GM12875 (cell line): Measurements from ENCODE around the gene CMTM5.
"Not testable (repeated sequence)": the region's sequence is repeated elsewhere in the genome, so short reads cannot be mapped to it uniquely, and the experiment has no call there.

Experiments
- H3K4me3 ChIP-seq: one replicate; pipeline ENCODE4 v1.5.1; 2011; ENCODE audit warnings: low read depth, low read length, control low read depth
- TF ChIP-seq, protein P1 (sequence below): IDR thresholded peaks from 2 replicates; pipeline ENCODE4 v1.5.1; 2011; ENCODE audit warnings: low read depth, mild to moderate bottlenecking, control low read depth, inconsistent platforms, low read length, moderate library complexity, borderline replicate concordance; ENCODE audit not compliant: insufficient read depth

The CMTM5 gene

DNA sequence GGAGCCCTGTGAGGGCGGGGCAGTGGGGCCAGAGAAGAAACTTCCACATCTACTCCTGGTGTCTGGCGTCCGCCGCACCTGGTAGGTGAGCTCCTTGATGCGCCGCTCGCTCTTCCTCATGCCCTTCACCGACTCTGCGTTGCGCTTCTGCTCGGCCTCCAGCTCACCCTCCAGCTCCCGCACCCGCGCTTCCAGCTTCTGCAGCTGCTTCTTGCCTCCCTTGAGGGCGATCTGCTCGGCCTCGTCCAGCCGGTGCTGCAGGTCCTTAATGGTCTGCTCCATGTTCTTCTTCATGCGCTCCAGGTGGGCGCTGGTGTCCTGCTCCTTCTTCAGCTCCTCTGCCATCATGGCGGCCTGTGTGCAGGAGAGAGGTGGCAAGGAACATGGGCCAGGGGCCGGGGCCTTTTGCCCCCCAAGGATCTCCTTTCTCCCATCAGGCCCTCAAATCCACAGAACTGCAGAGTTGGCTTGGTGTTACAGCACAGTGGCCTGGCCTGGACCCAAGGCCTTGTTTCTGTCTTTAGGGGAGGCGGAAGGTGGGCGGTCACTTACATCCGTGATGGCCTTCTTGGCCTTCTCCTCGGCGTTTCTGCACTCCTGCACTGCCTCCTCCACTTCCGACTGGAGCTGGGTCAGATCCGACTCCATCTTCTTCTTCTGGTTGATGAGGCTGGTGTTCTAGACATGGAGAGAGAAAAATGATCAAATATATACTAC is 7.7 kb downstream of the CMTM5 start:
- H3K4me3 ChIP-seq = no peak overlapping the region
- TF ChIP-seq, protein P1, sequence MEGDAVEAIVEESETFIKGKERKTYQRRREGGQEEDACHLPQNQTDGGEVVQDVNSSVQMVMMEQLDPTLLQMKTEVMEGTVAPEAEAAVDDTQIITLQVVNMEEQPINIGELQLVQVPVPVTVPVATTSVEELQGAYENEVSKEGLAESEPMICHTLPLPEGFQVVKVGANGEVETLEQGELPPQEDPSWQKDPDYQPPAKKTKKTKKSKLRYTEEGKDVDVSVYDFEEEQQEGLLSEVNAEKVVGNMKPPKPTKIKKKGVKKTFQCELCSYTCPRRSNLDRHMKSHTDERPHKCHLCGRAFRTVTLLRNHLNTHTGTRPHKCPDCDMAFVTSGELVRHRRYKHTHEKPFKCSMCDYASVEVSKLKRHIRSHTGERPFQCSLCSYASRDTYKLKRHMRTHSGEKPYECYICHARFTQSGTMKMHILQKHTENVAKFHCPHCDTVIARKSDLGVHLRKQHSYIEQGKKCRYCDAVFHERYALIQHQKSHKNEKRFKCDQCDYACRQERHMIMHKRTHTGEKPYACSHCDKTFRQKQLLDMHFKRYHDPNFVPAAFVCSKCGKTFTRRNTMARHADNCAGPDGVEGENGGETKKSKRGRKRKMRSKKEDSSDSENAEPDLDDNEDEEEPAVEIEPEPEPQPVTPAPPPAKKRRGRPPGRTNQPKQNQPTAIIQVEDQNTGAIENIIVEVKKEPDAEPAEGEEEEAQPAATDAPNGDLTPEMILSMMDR = no peak

- TF ChIP-seq, protein P1 = no peak
- no peak overlapping the region for H3K4me3 ChIP-seq
Measured at GRCh38 chr14:23385244-23385641, 8.4 kb downstream of the CMTM5 start.

DNA sequence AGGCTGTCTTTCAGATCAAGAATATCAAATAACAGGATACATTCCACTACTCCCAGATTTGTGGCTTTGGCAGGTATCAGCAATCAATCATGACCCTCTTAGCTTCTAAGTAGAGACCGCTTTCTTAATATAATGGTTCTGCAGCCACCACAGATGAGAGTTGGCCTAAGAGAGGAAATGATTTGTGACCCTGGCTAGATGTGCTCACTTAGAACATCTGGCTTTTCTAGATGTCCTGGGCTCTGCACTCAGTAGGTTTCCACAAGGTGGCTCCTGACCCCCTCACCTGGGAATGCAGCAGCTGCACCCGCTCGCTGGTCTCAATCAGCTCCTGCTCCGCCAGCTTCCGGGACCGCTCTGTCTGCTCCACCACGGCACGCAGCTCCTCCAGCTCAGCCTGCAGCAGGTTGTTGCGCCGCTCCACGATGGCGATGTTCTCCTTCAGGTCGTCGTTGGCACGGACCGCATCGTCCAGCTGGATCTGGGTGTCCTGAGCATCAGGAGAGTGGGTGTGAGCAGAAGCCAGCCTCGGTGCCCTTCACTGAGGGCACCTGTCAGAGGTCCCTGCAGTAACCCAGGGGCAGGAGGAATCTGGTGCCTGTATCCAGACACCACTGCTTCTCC is 8.9 kb downstream of the CMTM5 start:
- H3K4me3 ChIP-seq = no peak overlapping the region

DNA sequence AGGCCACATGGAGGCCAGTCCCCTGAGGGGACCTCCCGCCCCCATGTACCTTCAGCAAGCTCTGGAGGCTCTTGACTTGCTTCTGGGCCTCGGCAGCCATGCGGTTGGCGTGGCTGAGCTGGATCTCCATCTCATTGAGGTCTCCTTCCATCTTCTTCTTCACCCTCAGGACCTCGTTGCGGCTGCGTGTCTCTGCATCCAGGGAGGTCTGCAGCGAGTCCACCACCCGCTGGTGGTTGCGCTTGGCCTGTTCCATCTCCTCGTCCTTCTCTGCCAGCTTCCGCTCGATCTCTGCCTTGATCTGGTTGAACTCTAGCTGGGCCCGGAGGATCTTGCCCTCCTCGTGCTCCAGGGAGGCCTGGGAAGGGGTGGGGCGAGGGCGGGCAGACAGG is 9.4 kb downstream of the CMTM5 start:
- not testable (repeated sequence) for H3K4me3 ChIP-seq

More for the DNA sequence above, 8.9 kb downstream of the CMTM5 start:
- TF ChIP-seq, protein P1 = no peak

- no peak overlapping the region for H3K4me3 ChIP-seq
- TF ChIP-seq, protein P1 = no peak
Measured at GRCh38 chr14:23386999-23387398, 10.2 kb downstream of the CMTM5 start.

GRCh38 chr14:23387916-23388882 is 11.4 kb downstream of the CMTM5 start:
- TF ChIP-seq, protein P1 = no peak
- H3K4me3 ChIP-seq = no peak overlapping the region

DNA sequence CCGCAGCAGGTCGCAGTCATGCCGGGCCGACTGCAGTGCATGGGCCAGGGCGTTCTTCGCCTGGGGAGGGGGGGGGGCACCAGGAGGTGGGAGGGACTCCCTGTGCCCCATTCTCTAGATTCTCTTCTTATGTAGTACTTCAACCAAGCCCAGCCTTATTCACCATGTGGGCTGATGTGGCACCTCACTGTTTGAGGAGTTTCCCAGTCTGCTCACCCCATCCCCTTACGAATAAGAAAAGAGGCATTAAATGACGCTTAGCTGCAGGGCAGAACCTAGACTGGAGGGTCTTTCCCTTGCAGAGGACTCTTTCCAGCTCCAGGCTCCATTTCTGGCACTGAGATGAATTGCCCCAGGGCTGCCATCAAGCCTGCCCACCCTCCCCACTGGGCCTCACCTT is 12.2 kb downstream of the CMTM5 start:
- no peak overlapping the region for H3K4me3 ChIP-seq
- TF ChIP-seq, protein P1 = no peak
